HUES48 (cell line): Measurements from ENCODE around the gene MACC1.
A peak's percentile ranks its signal among the peaks of the same experiment; 100 is the strongest.
"Not testable (repeated sequence)": the region's sequence is repeated elsewhere in the genome, so short reads cannot be mapped to it uniquely, and the experiment has no call there.

Experiments used
- H3K27ac ChIP-seq: one replicate; pipeline ENCODE4 v1.7.0; 2013; ENCODE audit warnings: low read depth, low read length, inconsistent platforms
- H3K27me3 ChIP-seq: 2 replicates; pipeline ENCODE4 v1.6.1; 2013; ENCODE audit warnings: mild to moderate bottlenecking, low read length; ENCODE audit not compliant: control insufficient read depth, insufficient read depth
- H3K36me3 ChIP-seq: 2 replicates; pipeline ENCODE4 v1.6.1; 2013; ENCODE audit warnings: low read length; ENCODE audit not compliant: control insufficient read depth, insufficient read depth
- H3K4me1 ChIP-seq: 2 replicates; pipeline ENCODE4 v1.6.1; 2013; ENCODE audit warnings: mild to moderate bottlenecking, low read length; ENCODE audit not compliant: control insufficient read depth, insufficient read depth
- H3K4me3 ChIP-seq: 2 replicates; pipeline ENCODE4 v1.5.1; 2013; ENCODE audit warnings: mild to moderate bottlenecking, low read depth, low read length
- H3K9ac ChIP-seq: 2 replicates; pipeline ENCODE4 v1.6.1; 2013; ENCODE audit warnings: mild to moderate bottlenecking, low read depth, low read length, moderate library complexity
- H3K9me3 ChIP-seq: 2 replicates; pipeline ENCODE4 v1.6.1; 2013; ENCODE audit warnings: low read length; ENCODE audit not compliant: control insufficient read depth, insufficient read depth

Gene MACC1

GRCh38 chr7:20219446-20220292, 2.5 kb upstream of the MACC1 start:
- Histone ChIP-seq H3K9ac (no peak overlapping the region), H3K27me3 (no peaks in the 10 kb centered on the region), H3K27ac (peak overlapping the region; percentile 78), H3K36me3 (peaks cover 5% of the 10 kb centered on the region), H3K9me3 (no peaks in the 10 kb centered on the region), H3K4me3 (no peak overlapping the region), H3K4me1 (peaks cover 37% of the 10 kb centered on the region)

GRCh38 chr7:20219062-20219445, 1.9 kb upstream of the MACC1 start:
- Histone ChIP-seq H3K9me3 (no peaks in the 10 kb centered on the region), H3K27ac (peak overlapping the region; percentile 78), H3K9ac (no peak overlapping the region), H3K4me3 (no peak overlapping the region), H3K36me3 (peaks cover 5% of the 10 kb centered on the region), H3K4me1 (peaks cover 37% of the 10 kb centered on the region), H3K27me3 (no peaks in the 10 kb centered on the region)

GRCh38 chr7:20218279-20218678, 1.1 kb upstream of the MACC1 start:
- Histone ChIP-seq H3K9me3 (no peaks in the 10 kb centered on the region), H3K4me3 (peak overlapping the region; percentile 81), H3K4me1 (peaks cover 37% of the 10 kb centered on the region), H3K36me3 (peaks cover 5% of the 10 kb centered on the region), H3K27me3 (no peaks in the 10 kb centered on the region), H3K27ac (peak overlapping the region; percentile 78), H3K9ac (no peak overlapping the region)

- Histone ChIP-seq H3K36me3 (peaks cover 5% of the 10 kb centered on the region), H3K4me3 (peak overlapping the region; percentile 81), H3K9ac (peak overlapping the region; percentile 86; the same call in 1 of the 2 replicates), H3K9me3 (no peaks in the 10 kb centered on the region), H3K27ac (peak overlapping the region; percentile 66), H3K27me3 (no peaks in the 10 kb centered on the region), H3K4me1 (peaks cover 37% of the 10 kb centered on the region)
Observed at GRCh38 chr7:20216406-20217036, 663 bp downstream of the MACC1 start.

- Histone ChIP-seq H3K9ac (no peak overlapping the region), H3K4me3 (no peak overlapping the region), H3K9me3 (peaks cover 2% of the 10 kb centered on the region; the same call in 1 of the 2 replicates), H3K27ac (no peak overlapping the region), H3K4me1 (peaks cover 36% of the 10 kb centered on the region), H3K36me3 (no peaks in the 10 kb centered on the region), H3K27me3 (no peaks in the 10 kb centered on the region)
Observed at GRCh38 chr7:20214921-20215669, 2.1 kb downstream of the MACC1 start.

GRCh38 chr7:20214132-20214531, 3.1 kb downstream of the MACC1 start:
- H3K4me1 ChIP-seq, result peaks cover 26% of the 10 kb centered on the region
- no peak overlapping the region for H3K27ac ChIP-seq

GRCh38 chr7:20213378-20213777, 3.8 kb downstream of the MACC1 start:
- Histone ChIP-seq H3K9me3 (peaks cover 18% of the 10 kb centered on the region), H3K9ac (no peak overlapping the region), H3K4me1 (peaks cover 19% of the 10 kb centered on the region), H3K27ac (no peak overlapping the region), H3K4me3 (no peak overlapping the region), H3K27me3 (no peaks in the 10 kb centered on the region), H3K36me3 (no peaks in the 10 kb centered on the region; the same call in 1 of the 2 replicates)

More at GRCh38 chr7:20214132-20214531, 3.1 kb downstream of the MACC1 start:
- no peaks in the 10 kb centered on the region for H3K27me3 ChIP-seq
- H3K9ac ChIP-seq, result no peak overlapping the region
- peaks cover 10% of the 10 kb centered on the region for H3K9me3 ChIP-seq
- H3K4me3 ChIP-seq, result no peak overlapping the region
- no peaks in the 10 kb centered on the region for H3K36me3 ChIP-seq

GRCh38 chr7:20211376-20211775, 5.8 kb downstream of the MACC1 start:
- no peak overlapping the region for H3K9ac ChIP-seq
- no peaks in the 10 kb centered on the region; the same call in 1 of the 2 replicates for H3K36me3 ChIP-seq
- no peak overlapping the region for H3K4me3 ChIP-seq
- no peak overlapping the region for H3K27ac ChIP-seq
- peaks cover 22% of the 10 kb centered on the region for H3K9me3 ChIP-seq
- no peaks in the 10 kb centered on the region for H3K27me3 ChIP-seq
- 0 out of 2 replicates have a peak, but pooled peaks cover 4% of the 10 kb centered on the region for H3K4me1 ChIP-seq

GRCh38 chr7:20208651-20209307, 8.4 kb downstream of the MACC1 start:
- Histone ChIP-seq H3K36me3 (no peaks in the 10 kb centered on the region; the same call in 1 of the 2 replicates), H3K27me3 (no peaks in the 10 kb centered on the region), H3K9ac (no peak overlapping the region), H3K4me1 (no peaks in the 10 kb centered on the region), H3K9me3 (peaks cover 22% of the 10 kb centered on the region), H3K4me3 (no peak overlapping the region), H3K27ac (no peak overlapping the region)

- not testable (repeated sequence) for H3K4me1 ChIP-seq, H3K27me3 ChIP-seq, H3K27ac ChIP-seq, H3K9ac ChIP-seq, H3K36me3 ChIP-seq, H3K4me3 ChIP-seq
- peaks cover 22% of the 10 kb centered on the region for H3K9me3 ChIP-seq
Observed at GRCh38 chr7:20207811-20208210, 9.4 kb downstream of the MACC1 start.
